H7 (cell line): ENCODE results near the gene TRIL. TPM values are rescaled to one million over a fixed set of nuclear protein-coding genes. Genes with fewer than 3 reads are reported as not detected.

Experiments used
- DNase-seq: peaks from one replicate; pipeline ENCODE4 v3.0.0; 2012
- H3K27me3 ChIP-seq: 2 replicates; pipeline ENCODE4 v1.6.0; 2011; ENCODE audit warnings: mild to moderate bottlenecking, low read length; ENCODE audit not compliant: control insufficient read depth, insufficient read depth
- H3K36me3 ChIP-seq: replicated peaks from 2 replicates; pipeline ENCODE4 v1.5.1; 2011; ENCODE audit warnings: low read length; ENCODE audit not compliant: control insufficient read depth, insufficient read depth
- H3K4me3 ChIP-seq: 2 replicates; pipeline ENCODE4 v1.5.1; 2011; ENCODE audit warnings: low read depth, mild to moderate bottlenecking, control low read depth, low read length, moderate library complexity; ENCODE audit not compliant: insufficient read depth
- total RNA-seq: library from RNA; depleted of rRNA; stranded (reverse); fragments of >200 nt; shearing (Covaris generic); gene quantifications from 2 replicates; pipeline ENCODE4 v1.2.3, GENCODE V29; 2014; rRNA removed

Gene TRIL
- total RNA-seq, 1 experiment from 2014 or later: 1.5 TPM

DNA sequence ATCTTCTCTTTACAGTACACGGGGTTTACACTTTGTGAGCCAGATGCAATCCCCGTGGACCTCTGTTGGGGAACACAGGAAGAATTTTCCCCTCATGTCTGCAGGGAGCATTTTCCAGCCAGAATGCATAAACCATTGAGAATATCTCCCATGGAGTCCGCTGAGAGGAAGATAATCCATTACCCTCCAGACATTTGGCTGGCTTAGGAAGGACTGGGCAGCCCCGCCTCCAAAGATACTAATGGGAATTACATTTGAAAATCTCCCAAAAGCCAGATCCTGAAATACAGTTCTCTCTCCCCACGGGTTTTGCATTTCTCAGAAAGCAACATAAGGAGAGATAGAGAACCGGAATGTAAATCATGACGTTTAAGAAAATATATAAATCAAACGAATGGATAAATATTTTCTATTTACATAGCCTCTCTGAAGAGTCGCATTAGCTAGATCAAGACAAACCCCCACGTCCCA lies 53.5 kb downstream of the TRIL start:
- no peaks in the 10 kb centered on the region for H3K36me3 ChIP-seq
- no peak for DNase-seq
- no peaks in the 10 kb centered on the region for H3K27me3 ChIP-seq
- no peak overlapping the region for H3K4me3 ChIP-seq

GRCh38 chr7:28903730-28904577 lies 54.2 kb downstream of the TRIL start:
- no peak for DNase-seq
- Histone ChIP-seq H3K36me3 (no peaks in the 10 kb centered on the region), H3K4me3 (no peak overlapping the region), H3K27me3 (no peaks in the 10 kb centered on the region)

Other genes with a start within 250 kb of the TRIL start
- 32.9 and 46.1 TPM in 2 replicates for gene CPVL, start 188.2 kb upstream of the TRIL start, total RNA-seq
- gene CHN2, start 236.4 kb upstream of the TRIL start, total RNA-seq: 3.1 and 4.2 TPM in 2 replicates